Left ventricle myocardium inferior (tissue), 1 donor: ENCODE measurements around the gene TUBGCP2. TPM values are rescaled to one million over a fixed set of nuclear protein-coding genes. Genes with fewer than 3 reads are reported as not detected.

Experiments
- DNase-seq: peaks from one replicate; pipeline ENCODE4 v3.0.0-alpha.2; 2020
- H3K27ac ChIP-seq: fragments of 200-600 bp; replicated peaks from 2 replicates; pipeline ENCODE4 v1.8.0; 2021
- H3K27me3 ChIP-seq: fragments of 200-600 bp; 2 replicates; pipeline ENCODE4 v1.8.0; 2021; ENCODE audit warnings: low read depth
- H3K36me3 ChIP-seq: fragments of 200-600 bp; 2 replicates; pipeline ENCODE4 v1.8.0; 2021
- H3K4me1 ChIP-seq: fragments of 200-600 bp; 2 replicates; pipeline ENCODE4 v1.8.0; 2021
- H3K4me3 ChIP-seq: fragments of 200-600 bp; 2 replicates; pipeline ENCODE4 v1.8.0; 2021; ENCODE audit warnings: mild to moderate bottlenecking, moderate library complexity
- H3K9me3 ChIP-seq: fragments of 200-600 bp; replicated peaks from 2 replicates; pipeline ENCODE4 v1.8.0; 2021
- CTCF ChIP-seq: fragments of 200-600 bp; IDR thresholded peaks from 2 replicates; pipeline ENCODE4 v1.8.0; 2021; ENCODE audit warnings: antibody characterized with exemption, mild to moderate bottlenecking, borderline replicate concordance
- intact Hi-C: fragments of 100-400 bp; cut with micrococcal nuclease; formaldehyde crosslinking; loops from one replicate; pipeline ENCODE4 v1.11.0; 2022
- total RNA-seq: library from RNA; stranded (reverse); fragmentation: NEBNext Ultra II Directional; extraction: Animal tissue kit (Norgen Biotek cat#: 25700); gene quantifications from one replicate; pipeline ENCODE4 v1.2.1, GENCODE V29; 2021
- donor health status: DM: no; HTN: yes; CAD: no; lungs with severe emphysema.

Gene TUBGCP2
- total RNA-seq, 1 donor from 2014 or later = 38.9 TPM

GRCh38 chr10:133316732-133317131, 8.1 kb upstream of the TUBGCP2 start:
- peaks cover 14% of the 10 kb centered on the region for H3K36me3 ChIP-seq
- intact Hi-C loops = no loop called here
- TF ChIP-seq CTCF = no peak
- peaks cover 32% of the 10 kb centered on the region for H3K27me3 ChIP-seq
- no peak overlapping the region for H3K4me3 ChIP-seq
- DNase-seq = no peak
- H3K27ac ChIP-seq = no peak overlapping the region
- peaks cover 11% of the 10 kb centered on the region for H3K4me1 ChIP-seq
- peaks cover 4% of the 10 kb centered on the region for H3K9me3 ChIP-seq

GRCh38 chr10:133316266-133316665, 7.6 kb upstream of the TUBGCP2 start:
- intact Hi-C loops = no loop called here
- DNase-seq = no peak
- H3K4me3 ChIP-seq = no peak overlapping the region
- H3K27me3 ChIP-seq = peaks cover 29% of the 10 kb centered on the region
- no peak for TF ChIP-seq CTCF
- no peak overlapping the region for H3K27ac ChIP-seq
- H3K9me3 ChIP-seq = peaks cover 4% of the 10 kb centered on the region
- peaks cover 11% of the 10 kb centered on the region for H3K4me1 ChIP-seq
- H3K36me3 ChIP-seq = peaks cover 19% of the 10 kb centered on the region

- Histone ChIP-seq H3K36me3 (peaks cover 21% of the 10 kb centered on the region), H3K4me1 (peaks cover 11% of the 10 kb centered on the region), H3K27ac (no peak overlapping the region), H3K9me3 (peaks cover under 1% of the 10 kb centered on the region), H3K27me3 (peaks cover 25% of the 10 kb centered on the region), H3K4me3 (no peak overlapping the region)
- no peak for TF ChIP-seq CTCF
- intact Hi-C loops = no loop called here
- DNase-seq = no peak
These were observed 7.2 kb upstream of the TUBGCP2 start for GRCh38 chr10:133315847-133316246.

- intact Hi-C loops = no loop called here
- DNase-seq = no peak
- H3K36me3 ChIP-seq = peaks cover 30% of the 10 kb centered on the region
These were observed 6.2 kb upstream of the TUBGCP2 start for GRCh38 chr10:133314911-133315310.

GRCh38 chr10:133313192-133313591, 4.5 kb upstream of the TUBGCP2 start:
- no peaks in the 10 kb centered on the region for H3K27me3 ChIP-seq
- no peak overlapping the region for H3K27ac ChIP-seq
- H3K9me3 ChIP-seq = no peaks in the 10 kb centered on the region
- no peak for TF ChIP-seq CTCF
- H3K36me3 ChIP-seq = peaks cover 31% of the 10 kb centered on the region
- peaks cover 18% of the 10 kb centered on the region for H3K4me1 ChIP-seq
- intact Hi-C loops = no loop called here
- H3K4me3 ChIP-seq = no peak overlapping the region
- no peak for DNase-seq

More at GRCh38 chr10:133314911-133315310, 6.2 kb upstream of the TUBGCP2 start:
- Histone ChIP-seq H3K4me1 (peaks cover 11% of the 10 kb centered on the region), H3K27me3 (peaks cover 15% of the 10 kb centered on the region), H3K4me3 (no peak overlapping the region), H3K9me3 (no peaks in the 10 kb centered on the region), H3K27ac (no peak overlapping the region)
- no peak for TF ChIP-seq CTCF

- no peak for DNase-seq
- no peaks in the 10 kb centered on the region for H3K27me3 ChIP-seq
- peaks cover 31% of the 10 kb centered on the region for H3K36me3 ChIP-seq
- TF ChIP-seq CTCF = no peak
- H3K9me3 ChIP-seq = no peaks in the 10 kb centered on the region
- no peak overlapping the region for H3K4me3 ChIP-seq
- H3K27ac ChIP-seq = no peak overlapping the region
- peaks cover 22% of the 10 kb centered on the region for H3K4me1 ChIP-seq
- intact Hi-C loops = no loop called here
These were observed 4.1 kb upstream of the TUBGCP2 start for GRCh38 chr10:133312769-133313145.
